OCI-LY3 (cell line): Measurements from ENCODE around the gene FRMD8.

Experiments used
- H2AFZ ChIP-seq: fragments of 200-600, 300-600 bp; shearing (Covaris generic); 2 replicates; pipeline ENCODE4 v1.6.0; 2014; ENCODE audit warnings: antibody characterized with exemption, low read depth, low read length
- H3K27ac ChIP-seq: fragments of 200-600, 300-600 bp; sonication (generic); 2 replicates; pipeline ENCODE4 v1.5.1; 2014; ENCODE audit warnings: mild to moderate bottlenecking, low read length, moderate library complexity, mixed read lengths
- H3K27me3 ChIP-seq: fragments of 200-600, 300-600 bp; sonication (generic); 2 replicates; pipeline ENCODE4 v1.6.1; 2014; ENCODE audit warnings: low read depth, low read length, mixed read lengths
- H3K36me3 ChIP-seq: fragments of 200-600, 300-600 bp; sonication (generic); replicated peaks from 2 replicates; pipeline ENCODE3; 2014; ENCODE audit warnings: low read depth, low read length, mixed read lengths
- H3K4me1 ChIP-seq: fragments of 300-600, 200-600 bp; sonication (generic); 2 replicates; pipeline ENCODE4 v1.6.1; 2014; ENCODE audit warnings: low read length, mixed read lengths
- H3K4me2 ChIP-seq: fragments of 200-600, 300-600 bp; sonication (generic); 2 replicates; pipeline ENCODE4 v1.6.1; 2014; ENCODE audit warnings: low read length, mixed read lengths
- H3K4me3 ChIP-seq: fragments of 300-600, 200-600 bp; sonication (generic); 2 replicates; pipeline ENCODE4 v1.5.1; 2014; ENCODE audit warnings: antibody characterized with exemption, mild to moderate bottlenecking, low read length, moderate library complexity
- H3K79me2 ChIP-seq: fragments of 300-600, 200-600 bp; shearing (Covaris generic); 2 replicates; pipeline ENCODE4 v1.6.1; 2014; ENCODE audit warnings: mild to moderate bottlenecking, low read length, mixed read lengths
- H3K9ac ChIP-seq: fragments of 300-600, 200-600 bp; shearing (Covaris generic); 2 replicates; pipeline ENCODE4 v1.6.0; 2014; ENCODE audit warnings: mild to moderate bottlenecking, low read length, moderate library complexity
- H3K9me3 ChIP-seq: fragments of 200-600, 300-600 bp; shearing (Covaris generic); 2 replicates; pipeline ENCODE4 v1.6.1; 2014; ENCODE audit warnings: low read length, mixed read lengths; ENCODE audit not compliant: insufficient read depth
- H4K20me1 ChIP-seq: fragments of 200-600, 300-600 bp; sonication (generic); 2 replicates; pipeline ENCODE4 v1.6.1; 2016; ENCODE audit warnings: low read length, mixed read lengths; ENCODE audit not compliant: insufficient read depth
- EZH2phosphoT487 ChIP-seq: fragments of 200-600 bp; shearing (Covaris generic); IDR thresholded peaks from 2 replicates; pipeline ENCODE4 v1.6.1; 2018; ENCODE audit warnings: antibody characterized with exemption, mixed run types, low read depth
- TF ChIP-seq, protein P1 (sequence below): fragments of 200-600, 300-600 bp; sonication (generic); IDR thresholded peaks from 2 replicates; pipeline ENCODE4 v1.5.1; 2014; ENCODE audit warnings: antibody characterized with exemption, low read length, low read depth

The FRMD8 gene

DNA sequence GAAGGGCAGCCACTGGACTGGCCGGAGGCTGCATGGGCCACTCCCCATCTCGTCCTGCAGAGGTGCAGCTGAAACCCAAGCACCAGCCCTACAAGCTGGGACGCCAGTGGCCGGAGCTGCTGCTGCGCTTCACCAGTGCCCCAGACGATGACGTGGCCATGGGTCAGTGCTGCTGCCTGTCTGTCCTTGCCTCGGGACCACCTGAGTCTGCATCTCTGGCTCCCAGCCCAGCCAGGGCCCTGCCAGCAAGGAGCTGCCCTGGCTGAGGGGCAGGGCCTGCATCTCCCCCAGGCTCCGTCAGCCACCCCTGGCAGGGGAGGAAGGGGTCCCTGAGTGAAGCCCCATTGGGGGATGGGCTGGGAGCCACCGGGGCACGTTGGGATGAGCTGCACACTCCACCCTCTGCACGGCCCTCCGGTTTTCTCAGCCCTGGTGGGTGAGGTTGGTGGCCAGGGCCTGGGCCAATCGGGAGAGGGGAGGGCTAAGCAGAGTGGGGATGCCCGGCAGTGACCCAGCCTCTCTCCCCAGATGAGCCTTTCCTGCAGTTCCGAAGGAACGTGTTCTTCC is 7.2 kb downstream of the FRMD8 start:
- Histone ChIP-seq H3K9me3 (no peaks in the 10 kb centered on the region), H3K36me3 (peaks cover 30% of the 10 kb centered on the region), H3K4me3 (no peak overlapping the region), H2AFZ (no peak overlapping the region), H3K27ac (no peak overlapping the region), H3K4me1 (peaks cover 15% of the 10 kb centered on the region), H3K4me2 (no peak overlapping the region), H4K20me1 (peaks cover 8% of the 10 kb centered on the region; the same call in 1 of the 2 replicates), H3K27me3 (no peaks in the 10 kb centered on the region), H3K79me2 (no peaks in the 10 kb centered on the region), H3K9ac (no peak overlapping the region)
- TF ChIP-seq, protein P1, sequence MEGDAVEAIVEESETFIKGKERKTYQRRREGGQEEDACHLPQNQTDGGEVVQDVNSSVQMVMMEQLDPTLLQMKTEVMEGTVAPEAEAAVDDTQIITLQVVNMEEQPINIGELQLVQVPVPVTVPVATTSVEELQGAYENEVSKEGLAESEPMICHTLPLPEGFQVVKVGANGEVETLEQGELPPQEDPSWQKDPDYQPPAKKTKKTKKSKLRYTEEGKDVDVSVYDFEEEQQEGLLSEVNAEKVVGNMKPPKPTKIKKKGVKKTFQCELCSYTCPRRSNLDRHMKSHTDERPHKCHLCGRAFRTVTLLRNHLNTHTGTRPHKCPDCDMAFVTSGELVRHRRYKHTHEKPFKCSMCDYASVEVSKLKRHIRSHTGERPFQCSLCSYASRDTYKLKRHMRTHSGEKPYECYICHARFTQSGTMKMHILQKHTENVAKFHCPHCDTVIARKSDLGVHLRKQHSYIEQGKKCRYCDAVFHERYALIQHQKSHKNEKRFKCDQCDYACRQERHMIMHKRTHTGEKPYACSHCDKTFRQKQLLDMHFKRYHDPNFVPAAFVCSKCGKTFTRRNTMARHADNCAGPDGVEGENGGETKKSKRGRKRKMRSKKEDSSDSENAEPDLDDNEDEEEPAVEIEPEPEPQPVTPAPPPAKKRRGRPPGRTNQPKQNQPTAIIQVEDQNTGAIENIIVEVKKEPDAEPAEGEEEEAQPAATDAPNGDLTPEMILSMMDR: no peak
- no peak for TF ChIP-seq EZH2phosphoT487

DNA sequence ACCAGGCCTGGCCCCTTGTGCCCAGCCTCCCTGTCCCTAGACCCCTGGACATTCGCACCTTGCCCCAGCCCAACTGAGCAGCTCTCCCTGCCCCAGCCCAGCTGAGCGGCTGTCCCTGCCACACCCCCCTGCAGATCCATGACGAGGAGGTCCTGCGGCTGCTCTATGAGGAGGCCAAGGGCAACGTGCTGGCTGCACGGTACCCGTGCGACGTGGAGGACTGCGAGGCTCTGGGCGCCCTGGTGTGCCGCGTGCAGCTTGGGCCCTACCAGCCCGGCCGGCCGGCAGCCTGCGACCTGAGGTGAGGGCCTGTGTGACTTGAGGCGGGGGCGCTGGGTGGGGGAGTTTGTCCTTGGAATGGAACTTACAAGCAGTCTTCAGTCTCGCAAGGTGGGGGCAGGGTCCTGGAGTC is 7.7 kb downstream of the FRMD8 start:
- Histone ChIP-seq H3K27me3 (no peaks in the 10 kb centered on the region), H4K20me1 (peaks cover 8% of the 10 kb centered on the region; the same call in 1 of the 2 replicates), H3K27ac (no peak overlapping the region), H3K9ac (no peak overlapping the region), H3K36me3 (peaks cover 30% of the 10 kb centered on the region), H3K4me2 (no peak overlapping the region), H2AFZ (no peak overlapping the region), H3K79me2 (no peaks in the 10 kb centered on the region), H3K9me3 (no peaks in the 10 kb centered on the region), H3K4me3 (no peak overlapping the region), H3K4me1 (peaks cover 15% of the 10 kb centered on the region)
- TF ChIP-seq EZH2phosphoT487: no peak
- TF ChIP-seq, protein P1: no peak

DNA sequence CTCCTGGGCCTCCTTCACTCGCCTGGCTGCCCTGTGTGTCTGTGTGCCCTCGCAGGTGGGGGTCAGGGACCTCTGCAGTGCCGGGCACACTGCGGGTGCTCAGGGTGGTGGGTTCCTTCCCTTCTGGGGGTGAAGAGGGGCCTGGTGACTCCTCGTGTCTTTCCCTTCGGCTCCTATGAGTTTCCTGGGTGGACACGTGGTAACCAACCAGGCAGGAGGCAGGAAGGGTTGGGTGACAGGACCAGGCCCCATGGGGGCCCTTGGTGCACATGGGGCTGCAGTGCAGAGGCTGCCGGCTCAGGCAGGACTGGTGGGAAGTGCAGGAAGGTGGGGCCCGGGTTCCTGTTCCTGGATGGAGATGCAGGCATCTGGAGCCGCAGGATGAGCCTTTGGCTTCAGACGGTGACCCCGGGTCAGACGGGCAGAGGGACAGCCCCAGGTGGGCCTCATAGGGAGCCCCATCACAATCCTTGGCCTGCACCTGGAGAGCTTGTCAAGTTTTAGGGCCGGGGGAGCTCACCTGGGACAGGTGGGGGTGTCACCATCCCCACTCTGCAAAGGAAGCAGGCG is 9.6 kb downstream of the FRMD8 start:
- Histone ChIP-seq H3K36me3 (peaks cover 39% of the 10 kb centered on the region), H3K27me3 (no peaks in the 10 kb centered on the region), H2AFZ (no peak overlapping the region)

More for the DNA sequence above, 9.6 kb downstream of the FRMD8 start:
- TF ChIP-seq, protein P1: no peak
- TF ChIP-seq EZH2phosphoT487: no peak
- H3K9ac ChIP-seq: no peak overlapping the region
- no peaks in the 10 kb centered on the region for H3K9me3 ChIP-seq
- peaks cover 8% of the 10 kb centered on the region; the same call in 1 of the 2 replicates for H4K20me1 ChIP-seq
- no peak overlapping the region for H3K27ac ChIP-seq
- H3K4me3 ChIP-seq: no peak overlapping the region
- H3K79me2 ChIP-seq: no peaks in the 10 kb centered on the region
- H3K4me2 ChIP-seq: no peak overlapping the region
- peaks cover 9% of the 10 kb centered on the region for H3K4me1 ChIP-seq
